HG03521 (cell line): Measurements from ENCODE around the gene CADM1.
"Not testable (repeated sequence)": the region's sequence is repeated elsewhere in the genome, so short reads cannot be mapped to it uniquely, and the experiment has no call there.

ENCODE experiments used
- ATAC-seq: cut with Tn5 transposase; IDR thresholded peaks from one replicate; pipeline ENCODE4 v1.9.1; 2021; ENCODE audit warnings: mild to moderate bottlenecking, moderate library complexity; ENCODE audit not compliant: unreplicated experiment

The CADM1 gene

DNA sequence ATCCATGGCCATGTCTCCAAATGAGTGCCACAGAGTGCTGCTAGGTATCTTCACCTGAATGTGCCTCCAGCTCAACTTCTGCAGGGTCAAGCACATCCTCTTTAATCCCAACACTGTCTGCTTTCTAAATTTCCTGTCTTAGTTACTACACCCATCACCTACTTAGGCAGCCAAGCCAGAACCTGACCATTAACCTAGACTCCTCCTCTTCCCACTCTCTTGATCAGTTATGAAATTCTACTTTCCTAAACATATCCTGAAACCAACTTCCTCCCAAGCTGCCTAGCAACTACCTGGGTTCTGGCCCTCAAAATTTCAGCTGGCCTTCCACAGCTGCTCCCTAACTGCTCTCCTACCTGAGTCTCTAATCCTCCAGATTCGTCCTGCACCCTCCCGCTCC lies 22.7 kb downstream of the CADM1 start:
- ATAC-seq: no peak

DNA sequence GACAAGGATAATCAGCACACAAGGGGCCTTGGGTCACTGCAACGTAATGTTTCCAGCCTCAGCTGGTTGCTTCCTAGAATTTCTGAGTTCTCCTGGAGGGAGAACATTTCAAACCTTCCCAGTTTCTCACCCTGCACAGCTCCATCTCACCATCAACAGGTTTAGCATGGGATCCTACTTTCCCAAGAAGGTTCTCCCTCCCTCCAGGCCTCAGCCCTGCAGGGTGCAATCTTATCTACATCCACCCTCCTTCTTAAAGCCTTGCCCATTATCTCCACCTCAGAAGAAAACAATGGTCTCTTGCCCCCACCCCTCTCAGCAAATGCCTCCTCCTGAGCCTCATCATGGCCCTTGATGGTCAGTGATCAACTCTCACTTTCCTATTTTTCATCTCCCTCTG lies 23.6 kb downstream of the CADM1 start:
- ATAC-seq: no peak

DNA sequence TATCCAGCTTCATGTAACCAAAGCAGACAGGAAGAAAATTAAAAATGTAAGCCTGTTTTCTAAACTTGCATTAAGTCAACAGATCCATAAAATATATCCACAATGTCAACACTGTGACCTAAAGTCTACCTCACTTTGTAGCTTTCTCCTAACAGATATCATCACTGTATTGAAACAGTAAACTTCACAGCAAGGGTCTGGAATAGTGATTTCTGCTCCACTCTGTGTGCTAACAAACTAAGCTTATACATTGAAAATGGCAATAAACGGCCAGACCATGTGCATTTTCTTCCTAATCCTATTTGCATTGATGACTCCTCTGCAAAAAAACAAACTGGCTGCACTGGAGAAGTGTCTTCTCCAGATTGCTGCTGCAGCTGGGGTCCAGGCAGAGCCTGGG lies 26.8 kb downstream of the CADM1 start:
- ATAC-seq: no peak

DNA sequence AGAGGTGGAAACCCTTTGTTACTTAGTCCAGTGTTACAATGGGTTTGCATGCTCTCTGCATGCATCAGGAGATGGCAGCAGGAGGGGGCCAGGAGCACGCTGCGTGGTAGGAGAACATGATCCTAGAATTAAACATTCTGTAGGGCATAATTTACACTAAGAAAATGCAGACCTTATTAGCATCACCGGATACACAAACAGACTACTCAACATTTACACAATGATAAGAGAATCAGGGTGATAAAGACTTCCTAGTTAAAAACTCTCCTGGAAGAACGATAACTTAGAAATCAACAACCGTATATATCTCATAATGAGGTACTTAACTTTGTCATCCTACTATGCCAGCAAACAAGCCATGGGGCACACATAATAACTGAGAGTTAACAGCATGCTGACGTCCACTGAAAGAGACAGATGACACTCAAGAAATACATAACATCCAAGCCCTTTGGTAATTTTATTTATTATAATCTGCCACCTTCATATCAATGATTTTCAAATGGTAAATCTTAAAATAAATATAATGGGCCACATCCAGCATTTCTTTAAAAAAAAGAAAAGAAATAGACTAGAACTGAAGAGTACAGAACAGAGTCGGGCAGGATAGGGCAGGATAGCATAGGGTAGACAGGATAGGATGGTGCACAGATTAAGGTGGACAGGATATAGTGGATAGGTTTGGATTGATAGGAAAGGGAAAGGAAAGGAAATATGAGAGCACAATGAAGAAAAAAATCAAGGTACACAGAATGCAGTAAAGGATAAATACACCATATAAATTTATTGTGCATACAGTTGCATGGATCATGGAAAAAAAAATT lies 27.5 kb downstream of the CADM1 start:
- ATAC-seq: no peak

DNA sequence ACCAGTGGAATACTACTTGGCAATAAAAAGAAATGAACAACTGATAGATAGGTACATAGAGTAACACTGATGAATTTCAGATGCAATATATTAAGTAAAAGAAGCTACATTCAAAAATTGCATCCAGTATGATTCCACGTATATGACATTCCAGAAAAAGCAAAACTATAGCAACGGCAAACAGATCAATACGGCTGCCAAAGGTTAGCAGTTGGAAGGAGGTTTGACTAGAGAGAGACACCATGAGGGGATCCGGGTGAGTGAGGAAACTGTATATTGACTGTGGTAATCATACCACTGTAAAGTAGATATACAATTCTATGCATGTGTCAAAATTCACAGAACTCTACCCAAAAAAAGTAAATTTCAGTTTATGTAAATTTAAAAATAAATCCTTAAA lies 28.7 kb downstream of the CADM1 start:
- ATAC-seq: no peak

DNA sequence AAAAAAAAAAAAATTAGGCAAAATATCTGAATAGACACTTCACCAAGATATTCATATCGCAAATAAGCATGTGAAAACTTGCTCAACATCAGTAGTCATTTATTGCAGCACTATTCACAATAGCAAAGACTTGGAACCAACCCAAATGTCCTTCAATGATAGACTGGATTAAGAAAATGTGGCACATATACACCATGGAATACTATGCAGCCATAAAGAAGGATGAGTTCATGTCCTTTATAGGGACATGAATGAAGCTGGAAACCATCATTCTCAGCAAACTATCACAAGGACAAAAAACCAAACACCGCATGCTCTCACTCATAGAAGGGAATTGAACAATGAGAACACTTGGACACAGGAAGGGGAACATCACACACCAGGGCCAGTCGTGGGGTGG lies 29.9 kb downstream of the CADM1 start:
- ATAC-seq: not testable (repeated sequence)

DNA sequence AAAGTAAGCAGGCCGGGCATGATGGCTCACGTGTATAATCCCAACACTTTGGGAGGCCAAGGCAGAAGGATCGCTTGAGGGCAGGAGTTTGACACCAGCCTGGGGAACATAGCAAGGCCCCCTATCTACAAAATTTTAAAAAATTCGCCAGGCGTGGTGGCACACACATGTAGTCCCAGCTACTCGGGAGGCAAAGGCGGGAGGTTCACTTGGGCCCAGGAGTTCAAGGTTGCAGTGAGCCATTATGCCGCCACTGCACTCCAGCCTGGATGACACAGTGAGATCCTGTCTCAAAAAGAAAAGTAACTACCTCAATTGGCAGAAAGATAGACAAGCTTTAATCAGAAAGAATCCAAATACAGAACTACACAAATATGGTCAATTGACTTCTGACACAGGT lies 31.0 kb downstream of the CADM1 start:
- ATAC-seq: no peak

DNA sequence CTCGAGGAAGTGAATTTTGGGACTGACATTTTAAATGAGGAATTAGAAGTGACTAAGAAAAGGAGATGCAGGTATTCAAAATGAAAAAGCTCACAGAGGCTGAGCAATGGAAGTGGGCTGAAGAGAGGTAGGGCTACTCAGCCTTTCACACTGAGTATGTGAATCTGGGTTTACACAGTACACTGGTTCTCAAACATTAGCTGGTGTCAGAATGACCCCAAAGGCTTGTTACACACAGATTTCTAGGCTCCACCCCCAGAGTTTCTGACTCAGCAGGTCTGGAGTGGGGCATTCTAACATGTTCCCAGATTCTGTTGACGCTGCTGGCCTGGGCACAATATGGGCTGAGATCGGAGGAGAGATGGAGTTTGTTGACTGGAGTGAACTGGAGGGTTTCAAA lies 32.8 kb downstream of the CADM1 start:
- ATAC-seq: peak; percentile 61

DNA sequence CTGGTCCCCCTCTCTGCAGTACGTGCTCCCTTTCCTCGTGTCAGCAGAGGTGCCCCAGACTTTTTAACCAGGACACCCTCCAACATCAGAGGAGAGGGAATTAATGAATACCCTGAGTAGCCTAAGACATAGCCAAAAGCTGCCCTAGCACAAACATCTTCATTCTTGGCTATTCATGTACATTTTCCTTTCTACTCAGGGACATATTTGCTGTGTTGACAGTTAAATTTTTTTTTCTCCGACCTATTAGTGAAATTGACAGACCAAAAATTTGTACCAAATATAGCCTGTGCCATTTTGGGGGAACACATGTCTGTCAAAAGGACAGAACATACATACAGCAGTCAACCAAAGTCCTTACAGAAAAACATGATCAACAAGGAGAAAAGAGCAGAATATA lies 33.3 kb downstream of the CADM1 start:
- no peak for ATAC-seq

DNA sequence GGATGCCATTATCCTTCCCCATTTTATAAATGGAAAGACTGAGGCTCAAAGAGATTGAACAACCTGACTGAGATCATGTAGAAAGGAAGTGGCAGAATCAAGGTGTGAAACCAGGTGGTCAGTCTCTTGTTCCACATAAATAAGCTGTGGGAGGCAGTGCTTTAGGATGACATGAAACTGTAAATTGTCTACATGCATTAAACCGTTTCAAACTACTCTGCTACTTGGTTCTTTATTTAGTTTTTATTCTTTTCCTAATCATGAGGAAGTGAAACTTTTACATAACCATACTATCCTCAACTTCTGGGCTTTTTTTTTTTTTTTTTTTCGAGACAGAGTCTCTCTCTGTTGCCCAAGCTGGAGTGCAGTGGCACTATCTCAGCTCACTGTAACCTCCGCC lies 34.9 kb downstream of the CADM1 start:
- ATAC-seq: no peak

DNA sequence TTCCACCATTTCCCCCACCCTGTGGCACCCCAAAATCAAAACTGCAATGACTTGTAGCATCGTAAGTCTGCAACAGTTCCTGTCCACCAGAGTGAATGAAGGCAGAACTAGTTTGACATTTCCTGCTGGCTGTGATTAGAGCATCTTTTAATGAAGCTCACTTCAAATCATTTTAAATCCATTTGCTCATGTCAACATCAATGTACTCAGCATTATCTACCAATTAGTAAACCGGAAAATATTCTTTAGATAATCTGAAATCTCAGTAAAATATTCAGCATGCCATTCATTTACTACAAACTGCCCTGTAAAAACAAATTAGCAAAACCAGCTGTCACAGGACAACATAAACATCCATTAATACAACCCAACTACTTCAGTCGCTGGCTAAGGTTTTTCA lies 38.1 kb downstream of the CADM1 start:
- ATAC-seq: no peak

DNA sequence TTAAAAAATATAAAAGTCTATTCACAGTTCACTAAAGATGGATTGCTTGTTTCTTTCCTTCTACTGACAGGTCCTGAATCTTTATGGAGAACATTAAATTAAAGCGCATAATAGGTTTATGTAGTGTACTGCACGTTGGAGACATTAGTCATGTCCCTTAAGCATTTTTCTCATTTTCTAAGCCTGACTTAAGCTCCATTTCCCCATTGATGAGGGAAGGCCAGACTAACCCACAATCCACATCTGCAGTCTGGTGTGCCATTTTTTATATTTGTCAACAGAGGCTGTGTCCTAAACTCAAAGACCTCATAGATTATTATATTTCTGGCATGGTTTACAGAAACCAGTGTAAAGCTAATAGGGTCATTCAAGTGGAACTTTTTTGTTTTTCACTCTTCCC lies 39.9 kb downstream of the CADM1 start:
- ATAC-seq: no peak

DNA sequence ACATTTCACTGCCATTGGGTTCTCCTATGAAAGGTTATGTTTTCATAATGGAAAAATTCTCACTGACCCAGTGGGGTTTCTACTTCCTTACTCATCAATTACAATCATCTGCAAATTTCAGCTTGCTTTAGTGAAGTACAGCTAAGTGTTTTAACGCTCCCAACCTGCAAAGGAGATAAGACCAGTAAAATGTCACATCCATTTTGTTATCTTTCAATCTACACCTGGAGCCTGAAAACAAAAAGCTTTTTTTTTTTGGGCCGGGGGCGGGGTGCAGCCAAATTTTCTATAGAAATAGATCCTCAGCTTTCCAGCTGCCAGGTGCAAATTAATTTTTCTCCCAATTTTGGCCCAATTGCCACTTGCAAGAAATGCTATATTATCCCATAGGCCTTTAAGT lies 40.6 kb downstream of the CADM1 start:
- ATAC-seq: no peak

DNA sequence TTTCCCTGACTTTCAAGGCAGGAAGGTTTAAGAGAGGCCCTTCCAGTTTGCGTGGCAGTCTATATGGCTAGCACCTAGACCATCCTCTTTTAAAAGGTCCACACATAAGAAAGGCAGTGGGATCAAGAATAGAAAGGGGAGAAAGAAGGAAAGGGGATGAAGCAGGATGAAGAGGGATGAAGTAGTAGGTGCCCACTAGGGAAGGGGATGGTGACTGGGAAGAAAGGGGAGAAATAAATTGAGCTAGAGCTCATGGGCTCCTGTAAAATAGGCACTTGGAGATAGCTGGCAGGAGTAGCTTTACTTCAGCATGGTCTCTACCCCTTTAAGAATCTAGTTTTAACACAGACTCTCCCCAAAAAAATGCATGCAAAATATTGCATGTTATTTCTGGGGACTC lies 41.5 kb downstream of the CADM1 start:
- no peak for ATAC-seq

DNA sequence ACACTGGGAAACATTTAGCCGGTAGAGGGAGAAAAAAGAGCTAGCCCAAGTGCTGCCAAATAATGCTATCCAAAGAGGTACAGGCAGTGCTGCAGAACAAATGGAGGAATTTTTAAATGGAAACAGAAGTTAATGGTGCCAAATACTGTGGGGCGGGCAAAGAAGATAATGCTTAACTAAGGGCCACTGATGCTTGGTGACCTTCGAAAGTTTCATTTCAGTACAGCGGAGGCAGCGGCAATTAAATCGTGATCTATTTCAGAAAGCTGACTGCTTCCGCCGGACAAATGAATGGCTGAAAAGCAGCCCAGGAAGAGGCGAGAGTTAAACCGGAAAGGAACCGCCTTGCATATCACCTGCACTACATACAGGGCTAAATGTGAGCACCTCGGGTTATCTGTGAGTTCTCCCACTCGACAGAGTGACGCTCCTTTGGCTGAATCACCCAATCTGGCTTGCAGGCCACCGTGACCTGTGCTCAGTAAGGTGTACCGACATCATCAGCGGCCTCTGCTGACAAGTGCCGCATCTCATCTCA lies 42.1 kb downstream of the CADM1 start:
- ATAC-seq: no peak

DNA sequence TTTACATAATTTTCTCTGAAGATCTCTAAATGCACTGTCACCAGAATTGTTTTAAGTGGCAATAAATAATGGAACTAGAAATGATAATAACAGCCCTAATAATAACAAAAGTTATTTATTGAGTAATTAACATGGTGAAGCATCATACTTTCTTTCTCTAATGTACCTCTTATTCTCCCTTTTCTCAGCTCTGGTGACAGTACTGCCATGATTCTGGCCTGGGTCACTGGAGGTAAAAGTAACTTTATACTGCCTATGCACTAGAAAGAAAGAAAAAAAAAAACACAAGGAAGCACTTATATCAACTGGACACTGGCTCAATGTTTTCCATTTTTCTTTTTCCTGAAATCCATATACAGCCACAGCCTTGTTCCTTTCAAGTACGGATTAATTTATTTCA lies 43.7 kb downstream of the CADM1 start:
- ATAC-seq: no peak

DNA sequence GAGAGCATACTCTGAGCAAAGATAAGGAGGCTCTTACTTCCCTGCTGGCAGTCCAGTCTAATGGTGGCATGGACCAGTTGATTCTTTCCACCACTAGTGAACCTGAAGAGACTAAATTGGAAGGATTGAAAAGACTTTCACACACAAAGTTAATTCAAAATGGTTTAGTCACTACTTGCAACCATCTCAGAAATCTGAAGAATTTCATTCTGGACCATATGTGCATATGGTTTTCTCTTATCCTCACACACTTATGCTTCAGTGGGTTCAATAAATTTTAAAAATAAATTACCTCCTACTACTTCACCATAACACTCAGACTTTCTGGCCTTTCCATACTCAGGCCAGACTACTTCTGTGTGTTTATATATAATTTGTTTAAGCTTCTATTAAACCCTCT lies 44.7 kb downstream of the CADM1 start:
- ATAC-seq: no peak

DNA sequence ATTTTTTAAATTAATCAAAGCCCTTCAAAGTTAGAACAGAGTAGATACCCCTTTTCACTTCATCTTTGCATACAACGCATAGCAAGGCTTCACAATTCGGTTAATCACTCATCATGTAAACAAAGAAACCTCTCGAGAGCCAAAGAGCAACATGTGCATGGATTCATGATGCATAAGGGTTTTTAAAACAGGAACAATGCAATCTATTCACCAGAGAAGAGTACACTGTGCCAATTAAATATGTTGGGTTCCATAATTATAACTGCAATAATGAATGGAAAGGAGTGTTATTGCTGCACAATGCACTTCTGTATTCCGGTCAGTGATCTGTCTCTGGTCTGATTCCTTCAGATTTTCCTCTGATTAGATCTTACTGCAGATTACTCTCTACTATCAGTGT lies 45.3 kb downstream of the CADM1 start:
- ATAC-seq: no peak

DNA sequence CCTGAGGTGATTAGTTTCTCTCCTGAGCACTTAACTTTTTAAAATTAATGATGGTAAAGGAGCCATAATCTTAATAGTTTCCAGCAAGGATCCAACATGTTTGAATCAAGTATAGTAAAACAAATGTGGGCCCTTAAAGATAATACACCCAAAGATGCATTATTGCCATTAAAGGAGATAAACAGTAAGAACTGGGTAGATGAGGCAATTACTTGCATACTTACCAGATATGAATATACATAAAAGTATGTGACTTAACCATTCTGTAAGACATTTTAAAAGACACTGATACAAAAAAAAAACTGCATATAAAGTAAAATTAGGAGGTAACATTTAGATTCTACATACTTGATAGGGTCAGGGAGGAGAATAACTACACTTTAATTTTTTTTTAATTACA lies 48.2 kb downstream of the CADM1 start:
- ATAC-seq: no peak

DNA sequence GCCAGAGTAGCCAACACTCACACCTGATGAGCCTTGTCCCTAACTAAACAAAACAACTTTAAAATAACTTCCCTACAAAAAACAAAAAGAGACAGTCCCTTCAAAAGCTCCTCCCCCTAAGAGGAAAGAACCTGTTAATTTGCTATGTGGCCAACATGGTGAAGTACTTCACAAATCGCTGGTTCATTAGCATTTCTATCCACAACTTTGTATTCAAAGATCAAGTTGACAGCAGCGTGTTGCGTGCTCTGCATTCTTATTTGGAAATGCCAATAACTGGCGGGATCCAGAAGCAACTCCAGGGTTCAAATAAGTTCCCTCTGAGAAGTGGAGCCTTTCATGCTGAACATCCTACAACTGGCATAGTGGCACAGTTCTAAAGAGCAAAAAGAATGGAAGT lies 48.6 kb downstream of the CADM1 start:
- no peak for ATAC-seq

DNA sequence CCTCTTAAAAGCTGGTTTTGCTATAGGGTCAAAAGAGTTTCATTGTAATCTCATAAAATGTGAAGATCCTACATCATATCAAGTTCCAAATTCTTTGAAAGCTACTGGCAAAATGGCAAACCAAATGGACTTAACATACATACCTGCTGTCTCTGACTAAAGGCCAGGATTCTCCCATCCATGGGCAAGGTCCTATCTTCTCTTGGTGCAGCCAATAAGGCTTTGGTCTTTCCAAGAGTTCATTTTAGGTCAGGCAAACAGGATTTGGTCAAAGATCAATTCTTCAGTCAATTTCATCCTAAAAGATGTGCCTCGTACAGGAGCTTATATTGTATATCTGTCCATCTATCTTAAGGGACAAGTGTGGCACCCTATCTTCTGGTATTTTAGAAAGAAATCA lies 49.7 kb downstream of the CADM1 start:
- no peak for ATAC-seq

DNA sequence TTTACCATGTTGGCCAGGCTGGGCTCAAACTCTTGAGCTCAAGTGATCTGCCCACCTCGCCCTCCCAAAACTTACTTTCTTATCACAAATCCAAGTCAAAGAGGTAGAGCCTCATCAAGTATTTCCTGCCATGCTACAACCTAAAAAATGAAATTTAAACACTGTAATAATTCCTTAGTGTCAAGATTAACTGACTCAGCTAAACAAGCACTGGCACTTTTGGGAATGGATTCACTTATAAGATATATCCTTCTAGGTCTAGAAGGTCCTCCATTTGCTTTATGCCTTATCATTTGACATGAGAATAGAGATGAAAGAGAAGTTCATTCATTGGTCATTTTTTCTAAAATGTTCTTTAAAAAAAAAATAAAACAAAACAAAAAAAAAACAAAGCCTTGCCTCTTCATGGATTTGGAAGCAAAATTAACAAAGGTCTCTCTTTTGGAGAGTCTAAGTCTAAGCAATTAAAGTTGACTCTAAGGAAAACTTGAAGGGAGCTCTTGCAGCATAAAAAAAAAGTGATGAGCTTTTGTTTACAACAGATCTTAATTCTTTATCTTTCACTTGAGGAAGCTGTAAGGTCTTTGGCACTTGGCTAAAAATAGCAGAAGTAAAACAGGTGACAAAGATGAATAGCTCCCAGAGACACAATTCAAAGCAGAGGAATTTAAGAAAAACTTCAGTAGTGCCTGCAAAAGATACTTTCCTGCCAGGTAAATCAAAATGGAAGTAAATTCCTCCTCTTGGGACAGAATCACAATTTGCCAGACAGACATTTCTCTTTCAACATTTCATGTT lies 50.3 kb downstream of the CADM1 start:
- ATAC-seq: no peak
